Karpas-422 (cell line): ENCODE results near the gene ZDHHC11. TPM values are rescaled to one million over a fixed set of nuclear protein-coding genes. Genes with fewer than 3 reads are reported as not detected.
"Not testable (repeated sequence)": the region's sequence is repeated elsewhere in the genome, so short reads cannot be mapped to it uniquely, and the experiment has no call there.

ENCODE experiments used
- DNase-seq: peaks from one replicate; pipeline ENCODE4 v3.0.0-alpha.2; 2015
- H2AFZ ChIP-seq: fragments of 200-600 bp; sonication (generic); 2 replicates; pipeline ENCODE4 v1.6.1; 2014; ENCODE audit warnings: antibody characterized with exemption, low read length, mixed read lengths
- H3K27ac ChIP-seq: fragments of 200-600 bp; sonication (generic); 2 replicates; pipeline ENCODE4 v1.5.1; 2014; ENCODE audit warnings: mild to moderate bottlenecking, low read length, moderate library complexity
- H3K27me3 ChIP-seq: fragments of 200-600 bp; sonication (generic); 2 replicates; pipeline ENCODE4 v1.6.1; 2014; ENCODE audit warnings: low read length, mixed read lengths
- H3K36me3 ChIP-seq: fragments of 200-600 bp; sonication (generic); 2 replicates; pipeline ENCODE4 v1.6.1; 2014; ENCODE audit warnings: low read length, mixed read lengths; ENCODE audit not compliant: insufficient read depth
- H3K4me1 ChIP-seq: fragments of 200-600 bp; sonication (generic); 2 replicates; pipeline ENCODE4 v1.6.1; 2014; ENCODE audit warnings: mild to moderate bottlenecking, low read length, mixed read lengths
- H3K4me2 ChIP-seq: fragments of 200-600 bp; sonication (generic); 2 replicates; pipeline ENCODE4 v1.6.1; 2014; ENCODE audit warnings: low read length, low read depth, mild to moderate bottlenecking; ENCODE audit not compliant: poor library complexity, severe bottlenecking
- H3K4me3 ChIP-seq: fragments of 200-600 bp; sonication (generic); 2 replicates; pipeline ENCODE4 v1.5.1; 2014; ENCODE audit warnings: mild to moderate bottlenecking, antibody characterized with exemption, low read length, mixed read lengths
- H3K79me2 ChIP-seq: fragments of 200-600 bp; sonication (generic); 2 replicates; pipeline ENCODE4 v1.6.1; 2014; ENCODE audit warnings: mild to moderate bottlenecking, low read length, mixed read lengths
- H3K9ac ChIP-seq: fragments of 200-600 bp; sonication (generic); 2 replicates; pipeline ENCODE4 v1.6.0; 2014; ENCODE audit warnings: low read length
- H3K9me2 ChIP-seq: fragments of 200-600 bp; sonication (generic), shearing (Covaris generic); replicated peaks from 2 replicates; pipeline ENCODE4 v1.6.0; 2014; ENCODE audit warnings: mild to moderate bottlenecking, low read length, moderate library complexity; ENCODE audit not compliant: insufficient read depth
- H3K9me3 ChIP-seq: fragments of 300-700, 200-600 bp; sonication (generic); 2 replicates; pipeline ENCODE4 v1.6.1; 2014; ENCODE audit warnings: low read length, mixed read lengths
- H4K20me1 ChIP-seq: fragments of 200-600 bp; sonication (generic); 2 replicates; pipeline ENCODE4 v1.6.1; 2014; ENCODE audit warnings: mild to moderate bottlenecking, antibody characterized with exemption, low read length, low read depth; ENCODE audit not compliant: insufficient read depth
- total RNA-seq: library from RNA; depleted of rRNA; stranded (reverse); fragments of >200 nt; shearing (Covaris generic); gene quantifications from 2 replicates; pipeline ENCODE4 v1.2.3, GENCODE V29; 2014; ENCODE audit warnings: low replicate concordance

The ZDHHC11 gene
- total RNA-seq, 1 experiment from 2014 or later = 10.8 TPM

DNA sequence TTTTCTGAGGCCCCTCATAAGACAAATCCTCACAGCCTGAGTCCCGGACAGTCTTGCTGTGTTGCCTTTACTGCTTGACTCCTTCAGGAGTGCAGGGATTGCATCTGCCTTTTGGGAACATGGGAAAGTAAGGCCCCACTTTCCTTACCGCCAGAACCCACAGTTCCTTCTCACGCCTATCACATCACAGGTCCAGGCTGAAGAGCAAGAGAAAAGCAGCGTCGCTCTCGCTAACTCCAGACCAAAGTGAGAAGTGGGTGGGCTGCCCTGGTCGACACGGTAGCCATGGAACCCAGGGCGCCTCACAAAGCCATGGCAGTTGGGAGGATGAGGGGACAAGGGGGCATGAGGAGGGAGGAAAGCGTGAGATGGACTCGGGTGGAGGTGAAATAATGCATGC is 7.9 kb upstream of the ZDHHC11 start:
- no peaks in the 10 kb centered on the region for H4K20me1 ChIP-seq
- no peak overlapping the region for H3K27ac ChIP-seq
- H3K4me2 ChIP-seq = no peak overlapping the region
- no peak overlapping the region for H2AFZ ChIP-seq
- no peaks in the 10 kb centered on the region for H3K36me3 ChIP-seq
- H3K4me1 ChIP-seq = no peaks in the 10 kb centered on the region
- no peaks in the 10 kb centered on the region for H3K79me2 ChIP-seq
- DNase-seq = no peak
- no peak overlapping the region for H3K4me3 ChIP-seq
- H3K27me3 ChIP-seq = no peaks in the 10 kb centered on the region
- no peak overlapping the region for H3K9ac ChIP-seq
- no peaks in the 10 kb centered on the region for H3K9me2 ChIP-seq
- H3K9me3 ChIP-seq = no peaks in the 10 kb centered on the region

- Histone ChIP-seq H3K9me3 (no peaks in the 10 kb centered on the region), H2AFZ (no peak overlapping the region), H3K9ac (no peak overlapping the region), H3K9me2 (no peaks in the 10 kb centered on the region), H3K4me3 (no peak overlapping the region), H3K27me3 (no peaks in the 10 kb centered on the region), H3K79me2 (no peaks in the 10 kb centered on the region), H3K27ac (no peak overlapping the region), H3K4me2 (no peak overlapping the region), H3K36me3 (no peaks in the 10 kb centered on the region), H3K4me1 (no peaks in the 10 kb centered on the region), H4K20me1 (no peaks in the 10 kb centered on the region)
- DNase-seq = no peak
These were observed 6.0 kb upstream of the ZDHHC11 start for GRCh38 chr5:856531-857425.

DNA sequence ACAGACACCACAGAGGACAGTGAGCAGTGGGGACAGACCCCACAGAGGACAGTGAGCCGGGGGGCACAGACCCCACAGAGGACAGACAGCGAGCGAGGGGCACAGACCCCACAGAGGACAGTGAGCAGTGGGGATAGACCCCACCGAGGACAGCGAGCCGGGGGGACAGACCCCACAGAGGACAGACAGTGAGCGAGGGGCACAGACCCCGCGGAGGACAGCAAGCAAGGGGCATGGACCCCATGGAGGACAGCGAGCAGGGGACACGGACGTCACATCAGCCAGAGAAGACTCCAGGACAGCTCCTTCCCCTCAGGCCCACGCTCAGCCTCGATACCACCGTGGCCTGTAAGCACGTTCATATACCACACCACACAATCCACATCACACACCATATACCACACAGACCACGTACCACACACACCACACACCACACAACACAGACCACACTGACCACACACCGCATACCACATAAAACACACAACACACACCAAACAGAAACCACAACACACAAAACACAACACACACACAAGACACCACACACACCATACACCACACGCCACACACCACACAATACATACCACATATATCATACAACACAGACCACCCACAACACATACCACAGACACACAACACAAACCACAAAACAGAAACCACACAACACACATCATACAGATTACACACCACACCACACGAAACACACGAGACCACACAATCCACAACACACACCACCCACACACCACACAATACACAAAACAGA is 5.2 kb upstream of the ZDHHC11 start:
- no peaks in the 10 kb centered on the region for H4K20me1 ChIP-seq
- H3K27ac ChIP-seq = no peak overlapping the region
- no peak for DNase-seq
- no peak overlapping the region for H2AFZ ChIP-seq
- no peaks in the 10 kb centered on the region for H3K36me3 ChIP-seq
- H3K4me1 ChIP-seq = no peaks in the 10 kb centered on the region
- H3K9me3 ChIP-seq = no peaks in the 10 kb centered on the region
- no peaks in the 10 kb centered on the region for H3K79me2 ChIP-seq
- no peak overlapping the region for H3K9ac ChIP-seq
- no peaks in the 10 kb centered on the region for H3K27me3 ChIP-seq
- H3K4me3 ChIP-seq = no peak overlapping the region
- no peaks in the 10 kb centered on the region for H3K9me2 ChIP-seq
- H3K4me2 ChIP-seq = no peak overlapping the region

GRCh38 chr5:854966-855743 is 4.4 kb upstream of the ZDHHC11 start:
- Histone ChIP-seq H3K4me3 (no peak overlapping the region), H3K4me2 (no peak overlapping the region), H4K20me1 (no peaks in the 10 kb centered on the region), H2AFZ (no peak overlapping the region), H3K27ac (no peak overlapping the region), H3K79me2 (no peaks in the 10 kb centered on the region), H3K9ac (no peak overlapping the region), H3K9me2 (no peaks in the 10 kb centered on the region), H3K9me3 (no peaks in the 10 kb centered on the region), H3K36me3 (no peaks in the 10 kb centered on the region), H3K4me1 (no peaks in the 10 kb centered on the region), H3K27me3 (no peaks in the 10 kb centered on the region)
- no peak for DNase-seq

DNA sequence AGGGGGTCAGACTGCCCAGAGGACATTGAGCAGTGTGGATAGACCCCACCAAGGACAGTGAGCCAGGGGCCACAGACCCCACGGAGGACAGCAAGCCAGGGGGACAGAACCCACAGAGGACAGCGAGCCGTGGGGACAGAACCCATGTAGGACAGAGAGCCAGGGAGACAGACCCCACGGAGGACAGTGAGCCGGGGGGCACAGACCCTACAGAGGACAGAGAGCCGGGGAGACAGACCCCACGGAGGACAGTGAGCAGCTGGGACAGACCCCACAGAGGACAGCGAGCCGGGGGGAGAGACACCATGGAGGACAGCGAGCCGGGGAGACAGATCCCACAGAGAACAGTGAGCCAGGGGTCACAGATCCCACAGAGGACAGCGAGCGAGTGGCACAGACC is 3.4 kb upstream of the ZDHHC11 start:
- no peak overlapping the region for H3K27ac ChIP-seq
- no peaks in the 10 kb centered on the region for H3K79me2 ChIP-seq
- no peaks in the 10 kb centered on the region for H3K9me3 ChIP-seq
- no peaks in the 10 kb centered on the region for H3K36me3 ChIP-seq
- no peak for DNase-seq
- no peak overlapping the region for H3K4me2 ChIP-seq
- no peak overlapping the region for H3K4me3 ChIP-seq
- no peaks in the 10 kb centered on the region for H3K4me1 ChIP-seq
- H4K20me1 ChIP-seq = no peaks in the 10 kb centered on the region
- H3K27me3 ChIP-seq = no peaks in the 10 kb centered on the region
- no peak overlapping the region for H3K9ac ChIP-seq
- H3K9me2 ChIP-seq = no peaks in the 10 kb centered on the region
- H2AFZ ChIP-seq = no peak overlapping the region

GRCh38 chr5:853416-854090 is 2.8 kb upstream of the ZDHHC11 start:
- not testable (repeated sequence) for H3K79me2 ChIP-seq, H3K9me2 ChIP-seq, H3K4me1 ChIP-seq, H3K36me3 ChIP-seq, H3K9ac ChIP-seq, H3K4me2 ChIP-seq, H3K9me3 ChIP-seq, DNase-seq, H3K4me3 ChIP-seq, H3K27me3 ChIP-seq, H4K20me1 ChIP-seq, H2AFZ ChIP-seq, H3K27ac ChIP-seq

DNA sequence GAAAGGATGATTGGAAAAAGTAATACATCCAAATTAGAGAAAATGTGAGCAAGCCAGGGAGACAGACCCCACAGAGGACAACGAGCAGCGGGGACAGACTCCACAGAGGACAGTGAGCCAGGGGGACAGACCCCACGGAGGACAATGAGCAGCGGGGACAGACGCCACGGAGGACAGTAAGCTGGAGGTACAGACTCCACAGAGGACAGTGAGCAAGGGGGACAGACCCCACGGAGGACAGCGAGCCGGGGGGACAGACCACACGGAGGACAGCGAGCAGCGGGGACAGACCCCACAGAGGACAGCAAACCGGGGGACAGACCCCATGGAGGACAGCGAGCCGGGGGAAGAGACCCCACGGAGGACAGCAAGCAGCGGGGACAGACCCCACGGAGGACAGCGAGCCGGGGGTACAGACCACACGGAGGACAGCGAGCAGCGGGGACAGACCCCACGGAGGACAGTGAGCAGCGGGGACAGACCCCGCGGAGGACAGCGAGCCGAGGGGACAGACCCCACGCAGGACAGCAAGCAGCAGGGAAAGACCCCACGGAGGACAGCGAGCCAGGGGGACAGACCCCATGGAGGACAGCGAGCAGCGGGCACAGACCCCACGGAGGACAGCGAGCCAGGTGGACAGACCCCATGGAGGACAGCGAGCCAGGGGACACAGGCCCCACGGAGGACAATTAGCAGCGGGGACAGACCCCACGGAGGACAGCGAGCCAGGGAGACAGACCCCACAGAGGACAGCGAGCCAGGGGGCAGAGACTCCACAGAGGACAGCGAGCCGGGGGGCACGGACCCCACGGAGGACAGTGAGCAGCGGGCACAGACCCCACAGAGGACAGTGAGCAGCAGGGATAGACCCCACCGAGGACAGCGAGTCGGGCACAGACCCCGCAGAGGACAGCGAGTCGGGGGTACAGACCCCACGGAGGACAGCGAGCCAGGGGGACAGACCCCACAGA is 1.9 kb upstream of the ZDHHC11 start:
- Histone ChIP-seq H3K9me2 (no peaks in the 10 kb centered on the region), H3K27me3 (no peaks in the 10 kb centered on the region), H3K27ac (no peak overlapping the region), H3K36me3 (no peaks in the 10 kb centered on the region), H3K4me2 (no peak overlapping the region), H2AFZ (no peak overlapping the region), H3K79me2 (no peaks in the 10 kb centered on the region), H3K9me3 (no peaks in the 10 kb centered on the region), H3K4me3 (no peak overlapping the region), H3K4me1 (no peaks in the 10 kb centered on the region), H3K9ac (no peak overlapping the region), H4K20me1 (no peaks in the 10 kb centered on the region)
- no peak for DNase-seq
